GM23248 (cell line): ENCODE measurements around the gene HAVCR1.

Source experiments
- EZH2 ChIP-seq: fragments of 200-600 bp; sonication (generic); IDR thresholded peaks from 2 replicates; pipeline ENCODE4 v1.6.1; 2018; ENCODE audit warnings: antibody characterized with exemption, mild to moderate bottlenecking; ENCODE audit not compliant: insufficient read depth, poor library complexity, severe bottlenecking
- EZH2phosphoT487 ChIP-seq: fragments of 200-600 bp; sonication (generic); IDR thresholded peaks from 2 replicates; pipeline ENCODE4 v1.6.1; 2018; ENCODE audit warnings: antibody characterized with exemption, moderate library complexity, mild to moderate bottlenecking, low read depth; ENCODE audit not compliant: insufficient read depth

DNA sequence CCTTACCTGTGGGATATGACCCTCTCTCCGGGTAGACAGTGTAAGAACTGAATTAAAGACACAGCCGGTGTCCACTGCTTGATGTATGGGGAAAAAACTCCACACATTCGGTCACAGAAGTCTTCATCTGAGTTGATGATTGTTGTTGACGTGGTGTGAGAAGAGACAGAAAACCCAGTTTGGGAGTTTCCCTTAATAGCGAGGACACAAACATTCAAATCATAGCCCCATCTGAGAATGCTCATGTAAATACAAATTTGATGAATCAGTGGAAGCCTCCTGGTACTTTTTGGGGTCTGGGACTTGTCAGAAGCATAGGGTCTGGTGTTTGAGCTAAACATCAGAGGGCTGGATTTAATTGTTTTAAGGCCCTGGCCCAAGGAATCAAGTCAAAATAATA, 11.0 kb downstream of the HAVCR1 start:
- TF ChIP-seq EZH2 (no peak), EZH2phosphoT487 (no peak)
